Measurements from ENCODE around the gene GAMT.

GAMT gene

DNA sequence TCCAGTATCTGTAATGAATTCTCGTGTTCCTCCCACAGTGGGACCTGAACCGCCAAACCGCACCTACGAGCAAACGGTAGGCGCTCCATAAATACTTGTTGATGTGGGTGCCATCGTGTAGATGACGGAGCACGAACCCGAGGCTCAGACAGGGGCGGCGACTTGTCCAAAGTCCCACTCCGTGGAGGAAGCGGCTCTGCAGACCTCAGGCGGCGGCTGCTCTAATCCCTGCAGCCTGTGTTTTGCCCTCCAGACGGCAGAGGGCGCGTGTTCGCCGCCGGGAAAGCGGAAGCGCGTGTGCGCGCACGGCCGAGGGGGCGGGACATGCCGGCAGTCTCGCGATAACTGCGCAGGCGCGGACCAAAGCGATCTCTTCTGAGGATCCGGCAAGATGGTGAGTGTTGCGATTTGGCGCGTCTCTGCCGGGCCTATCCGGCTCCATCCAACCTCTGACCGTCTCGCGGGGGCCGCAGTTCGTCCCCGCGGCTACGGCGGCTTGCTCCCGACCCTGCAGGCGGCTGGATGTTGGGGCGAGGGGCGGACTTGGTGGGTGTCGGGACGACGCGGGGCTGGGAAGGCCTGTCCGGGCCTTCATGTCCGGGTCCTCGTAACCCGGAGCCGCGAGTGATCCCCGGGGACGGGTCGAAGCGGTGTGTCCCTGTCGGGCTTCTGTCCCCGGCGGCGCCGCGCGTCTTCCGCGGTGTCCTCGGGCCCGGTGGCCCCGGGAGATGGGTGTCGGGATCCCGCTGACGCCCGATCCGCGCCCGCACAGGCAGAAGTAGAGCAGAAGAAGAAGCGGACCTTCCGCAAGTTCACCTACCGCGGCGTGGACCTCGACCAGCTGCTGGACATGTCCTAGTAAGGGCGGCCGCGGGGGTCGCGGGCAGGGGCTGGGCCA lies 36.9 kb upstream of the GAMT start, which contains the start of gene RPS15:
Gene RPS15 (plus strand): TSS at position 362 of the 898 bp plus-strand sequence. CDS start 30 bp downstream, at position 392.
- Mint-ChIP-seq H3K9me3 (no peaks in the 10 kb centered on the region), H3K4me3 (peak within 1 kb of the TSS; percentile 94), H3K4me1 (ENCODE audit: low read depth) (peaks cover 39% of the 10 kb centered on the region), H3K27me3 (no peaks in the 10 kb centered on the region), H3K27ac (peak within 1 kb of the TSS; percentile 100), H3K36me3 (ENCODE audit: low read depth) (peaks cover 52% of the 10 kb centered on the region)

DNA sequence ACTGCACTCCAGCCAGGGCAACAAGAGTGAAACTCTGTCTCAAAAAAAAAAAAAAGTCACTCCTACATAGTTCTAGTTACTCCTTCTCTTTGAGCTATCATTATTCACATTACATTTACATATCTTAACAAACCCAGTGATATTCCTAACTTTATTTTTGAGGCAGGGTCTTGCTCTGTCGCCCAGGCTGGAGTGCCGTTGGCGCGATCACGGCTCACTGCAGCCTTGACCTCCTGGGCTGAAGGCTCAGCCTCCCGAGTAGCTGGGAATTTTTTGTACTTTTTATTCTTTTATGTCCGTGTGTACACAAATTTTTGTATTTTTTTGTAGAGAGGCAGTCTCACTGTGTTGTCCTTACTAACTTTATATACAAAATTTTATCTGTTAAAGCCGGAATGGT lies 36.3 kb upstream of the GAMT start:
- H3K4me3 Mint-ChIP-seq = peak overlapping the region; percentile 94
- H3K4me1 Mint-ChIP-seq (ENCODE audit: low read depth) = peaks cover 36% of the 10 kb centered on the region
- H3K36me3 Mint-ChIP-seq (ENCODE audit: low read depth) = peaks cover 49% of the 10 kb centered on the region
- peak overlapping the region; percentile 100 for H3K27ac Mint-ChIP-seq
- no peaks in the 10 kb centered on the region for H3K27me3 Mint-ChIP-seq
- H3K9me3 Mint-ChIP-seq = no peaks in the 10 kb centered on the region

DNA sequence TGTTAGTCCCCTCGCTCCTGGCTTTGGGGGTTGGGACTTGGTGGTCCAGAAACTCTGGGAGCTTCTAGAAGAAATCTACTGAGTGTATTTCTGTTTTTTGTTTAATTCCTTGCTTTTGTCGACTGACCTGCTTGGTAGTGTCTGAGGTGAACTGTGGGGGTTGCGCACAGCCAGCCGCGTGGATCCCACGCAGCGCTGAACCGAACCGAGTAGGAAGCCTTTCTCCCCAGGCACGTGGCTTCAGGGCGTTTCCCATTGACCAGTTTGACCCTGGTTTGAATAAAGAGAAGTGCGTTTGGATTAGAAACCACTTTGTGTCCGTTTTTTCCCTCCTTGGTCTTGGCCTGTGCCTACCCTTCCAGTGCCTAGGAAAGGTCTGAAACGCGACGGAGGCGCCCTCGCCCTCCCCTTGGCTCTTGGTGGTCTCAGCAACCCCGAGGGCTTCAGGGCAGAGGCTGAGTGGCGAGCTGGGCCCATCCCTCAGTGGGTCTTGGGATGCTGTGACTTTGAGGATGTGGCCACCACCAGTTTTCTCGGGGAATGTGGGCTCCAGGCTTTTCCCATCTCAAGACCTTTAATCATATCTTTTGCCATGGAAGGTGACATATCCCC lies 34.1 kb upstream of the GAMT start:
- Mint-ChIP-seq H3K4me3 (no peak overlapping the region), H3K27ac (peak overlapping the region; percentile 56), H3K27me3 (no peaks in the 10 kb centered on the region), H3K36me3 (ENCODE audit: low read depth) (peaks cover 28% of the 10 kb centered on the region), H3K4me1 (ENCODE audit: low read depth) (peaks cover 24% of the 10 kb centered on the region), H3K9me3 (no peaks in the 10 kb centered on the region)

DNA sequence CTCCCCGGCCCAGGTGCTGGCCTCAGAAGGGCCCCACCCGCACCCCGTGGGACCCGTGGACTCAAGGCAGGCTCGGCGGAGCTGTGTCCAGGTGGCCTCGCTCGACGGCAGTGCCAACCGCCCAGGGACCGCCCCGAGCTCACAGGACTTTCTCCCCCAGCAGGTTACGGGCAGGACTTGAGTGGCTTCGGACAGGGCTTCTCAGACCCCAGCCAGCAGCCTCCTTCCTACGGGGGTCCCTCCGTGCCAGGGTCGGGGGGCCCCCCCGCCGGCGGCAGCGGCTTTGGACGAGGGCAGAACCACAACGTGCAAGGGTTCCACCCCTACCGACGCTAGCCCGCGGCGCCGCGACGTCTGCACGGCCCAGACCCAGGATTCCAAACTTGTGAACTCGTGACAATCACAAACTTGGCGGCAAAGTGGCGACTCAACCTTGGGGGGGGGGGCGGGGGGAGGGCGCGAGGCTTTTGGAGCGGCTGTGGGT lies 33.3 kb upstream of the GAMT start:
- Mint-ChIP-seq H3K36me3 (ENCODE audit: low read depth) (peaks cover 20% of the 10 kb centered on the region), H3K27ac (no peak overlapping the region), H3K9me3 (no peaks in the 10 kb centered on the region), H3K27me3 (no peaks in the 10 kb centered on the region), H3K4me3 (no peak overlapping the region), H3K4me1 (ENCODE audit: low read depth) (peaks cover 15% of the 10 kb centered on the region)

DNA sequence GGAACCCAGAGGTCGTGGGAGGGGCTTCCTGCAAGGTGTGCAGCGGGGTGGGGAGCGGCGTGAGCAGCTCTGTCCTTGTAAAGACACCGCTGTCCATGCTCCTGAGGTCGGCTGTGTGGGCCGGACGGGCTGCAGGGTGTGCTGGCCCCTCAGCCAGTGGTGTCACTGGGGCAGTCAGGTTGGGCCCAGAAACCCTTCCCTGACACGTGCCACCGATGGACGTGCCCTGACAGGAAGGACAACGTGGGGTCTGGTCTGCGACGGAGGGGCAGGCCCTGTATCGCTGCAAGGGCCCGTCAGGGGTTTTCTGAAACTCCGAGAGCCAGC lies 32.7 kb upstream of the GAMT start:
- H3K4me3 Mint-ChIP-seq = no peak overlapping the region
- peaks cover 10% of the 10 kb centered on the region for H3K4me1 Mint-ChIP-seq (ENCODE audit: low read depth)
- peaks cover 13% of the 10 kb centered on the region for H3K36me3 Mint-ChIP-seq (ENCODE audit: low read depth)
- H3K27me3 Mint-ChIP-seq = no peaks in the 10 kb centered on the region
- no peaks in the 10 kb centered on the region for H3K9me3 Mint-ChIP-seq
- no peak overlapping the region for H3K27ac Mint-ChIP-seq

DNA sequence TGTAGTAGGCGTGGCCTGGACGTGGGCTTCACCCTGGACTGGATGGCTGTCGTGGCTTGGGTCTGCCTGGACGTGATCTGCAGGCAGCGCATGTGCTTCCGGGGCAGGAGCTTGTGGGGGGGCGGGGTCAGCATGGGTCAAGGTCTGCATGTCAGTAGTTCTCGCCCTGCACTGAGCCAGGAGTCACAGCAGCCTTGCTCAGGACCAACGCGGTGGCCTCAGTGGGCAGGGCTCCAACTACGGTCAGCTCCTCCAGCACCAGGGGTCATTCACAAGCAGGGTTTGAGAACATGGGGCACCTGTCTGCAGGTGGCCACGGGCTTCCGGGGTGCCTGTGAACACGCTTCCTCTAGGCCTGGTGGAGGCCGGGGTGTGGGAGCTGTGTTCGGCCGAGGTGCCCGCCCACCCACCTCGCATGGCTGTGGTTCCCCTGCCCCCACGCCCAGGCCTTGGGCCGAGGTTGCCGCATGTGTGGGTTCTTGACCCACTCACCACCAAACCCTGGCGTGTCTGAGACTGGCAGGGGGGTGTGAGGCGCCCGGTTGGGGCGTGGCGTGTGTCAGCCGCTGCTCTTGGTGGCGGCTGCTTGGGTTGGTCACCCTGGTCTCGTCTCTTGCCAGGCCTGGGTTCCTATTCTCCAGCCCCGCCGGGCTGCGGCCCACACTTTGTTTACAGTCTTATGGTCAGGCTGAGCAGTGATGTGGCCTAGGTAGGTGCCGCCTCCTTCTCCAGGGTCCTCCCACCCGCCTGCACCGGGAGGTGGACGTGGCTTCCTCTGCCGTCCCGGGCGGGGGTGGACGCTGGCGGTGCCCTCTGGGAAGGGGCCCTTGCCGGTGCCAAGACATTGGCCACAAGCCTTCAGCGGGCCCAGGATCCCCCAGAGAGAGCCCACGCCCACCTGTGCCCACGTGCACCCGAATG lies 32.0 kb upstream of the GAMT start:
- no peaks in the 10 kb centered on the region for H3K9me3 Mint-ChIP-seq
- peaks cover 9% of the 10 kb centered on the region for H3K4me1 Mint-ChIP-seq (ENCODE audit: low read depth)
- H3K4me3 Mint-ChIP-seq = no peak overlapping the region
- H3K27me3 Mint-ChIP-seq = no peaks in the 10 kb centered on the region
- peaks cover 11% of the 10 kb centered on the region for H3K36me3 Mint-ChIP-seq (ENCODE audit: low read depth)
- no peak overlapping the region for H3K27ac Mint-ChIP-seq

DNA sequence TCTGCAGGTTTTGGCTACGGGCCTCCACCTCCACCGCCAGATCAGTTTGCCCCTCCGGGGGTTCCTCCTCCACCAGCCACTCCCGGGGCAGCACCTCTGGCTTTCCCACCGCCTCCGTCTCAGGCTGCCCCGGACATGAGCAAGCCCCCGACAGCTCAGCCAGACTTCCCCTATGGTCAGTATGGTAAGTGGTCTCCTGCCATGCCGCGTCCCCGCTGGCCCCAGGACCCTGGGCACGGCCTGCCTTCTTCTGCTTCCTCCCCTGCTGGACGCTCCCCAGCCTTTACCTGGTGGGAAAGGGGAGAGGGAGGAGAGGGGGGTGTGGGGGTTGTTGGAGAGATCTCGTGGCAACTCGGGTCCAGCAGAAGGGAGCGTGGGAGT lies 31.2 kb upstream of the GAMT start:
- peaks cover 12% of the 10 kb centered on the region for H3K36me3 Mint-ChIP-seq (ENCODE audit: low read depth)
- no peaks in the 10 kb centered on the region for H3K9me3 Mint-ChIP-seq
- H3K27ac Mint-ChIP-seq = no peak overlapping the region
- peaks cover under 1% of the 10 kb centered on the region for H3K4me1 Mint-ChIP-seq (ENCODE audit: low read depth)
- H3K27me3 Mint-ChIP-seq = no peaks in the 10 kb centered on the region
- H3K4me3 Mint-ChIP-seq = no peak overlapping the region

DNA sequence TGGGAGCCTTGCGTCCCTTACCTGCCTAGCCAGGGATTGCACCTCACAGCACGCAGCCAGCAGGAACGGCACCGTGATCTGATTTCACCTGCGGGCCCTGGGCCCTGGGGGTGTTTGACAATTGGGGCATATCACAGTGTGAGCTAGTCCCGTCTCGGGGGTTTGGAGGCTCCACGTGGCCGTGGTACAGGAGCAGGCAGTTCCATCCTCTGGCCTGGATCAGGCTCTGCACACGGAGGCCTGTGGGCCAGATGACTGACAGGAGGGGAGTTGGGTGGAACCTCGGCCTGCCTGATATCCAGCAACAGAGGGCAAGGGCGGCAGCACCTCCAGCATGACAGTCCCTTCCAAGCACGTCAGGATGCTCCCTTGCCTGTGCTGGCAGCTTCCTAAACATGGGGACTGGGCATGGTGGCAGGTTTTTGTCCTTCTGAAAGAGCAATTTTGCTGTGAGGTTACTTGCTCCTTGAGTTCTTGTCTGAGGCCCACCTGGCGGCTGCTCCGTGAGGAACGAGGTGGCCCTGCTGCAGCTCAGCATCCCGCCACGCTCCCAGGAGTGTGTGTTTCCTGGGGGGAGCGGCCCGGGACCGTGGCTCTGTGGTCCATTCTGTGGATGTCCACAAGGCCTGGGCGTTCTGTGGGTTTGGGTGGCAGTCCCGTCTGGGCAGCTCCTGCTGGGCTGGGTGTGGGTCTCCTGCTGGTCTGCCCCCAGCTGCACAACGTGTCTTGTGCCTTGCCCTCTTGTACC lies 30.6 kb upstream of the GAMT start:
- H3K27me3 Mint-ChIP-seq = no peaks in the 10 kb centered on the region
- no peak overlapping the region for H3K4me3 Mint-ChIP-seq
- no peaks in the 10 kb centered on the region for H3K4me1 Mint-ChIP-seq (ENCODE audit: low read depth)
- no peak overlapping the region for H3K27ac Mint-ChIP-seq
- peaks cover 12% of the 10 kb centered on the region for H3K36me3 Mint-ChIP-seq (ENCODE audit: low read depth)
- no peaks in the 10 kb centered on the region for H3K9me3 Mint-ChIP-seq

DNA sequence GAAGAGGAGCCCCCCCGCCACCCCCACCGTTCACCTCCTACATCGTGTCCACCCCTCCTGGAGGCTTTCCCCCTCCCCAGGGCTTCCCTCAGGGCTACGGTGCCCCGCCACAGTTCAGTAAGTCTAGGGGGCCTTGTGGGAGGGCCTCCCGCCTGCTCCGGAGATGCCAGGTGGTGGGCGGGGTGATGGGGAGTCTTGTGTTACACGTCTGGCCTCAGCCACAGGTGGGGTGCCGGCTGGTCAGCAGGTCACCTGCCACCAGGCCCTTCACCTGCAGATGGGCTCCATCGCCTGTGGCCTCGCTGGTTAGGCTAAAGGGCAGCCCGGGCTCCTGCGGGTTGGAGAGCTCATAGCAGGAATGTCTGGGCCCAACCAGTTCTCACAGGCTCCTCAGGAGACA lies 28.9 kb upstream of the GAMT start:
- H3K4me1 Mint-ChIP-seq (ENCODE audit: low read depth) = no peaks in the 10 kb centered on the region
- no peaks in the 10 kb centered on the region for H3K9me3 Mint-ChIP-seq
- no peak overlapping the region for H3K4me3 Mint-ChIP-seq
- H3K27ac Mint-ChIP-seq = no peak overlapping the region
- H3K27me3 Mint-ChIP-seq = no peaks in the 10 kb centered on the region
- H3K36me3 Mint-ChIP-seq (ENCODE audit: low read depth) = peaks cover 12% of the 10 kb centered on the region

DNA sequence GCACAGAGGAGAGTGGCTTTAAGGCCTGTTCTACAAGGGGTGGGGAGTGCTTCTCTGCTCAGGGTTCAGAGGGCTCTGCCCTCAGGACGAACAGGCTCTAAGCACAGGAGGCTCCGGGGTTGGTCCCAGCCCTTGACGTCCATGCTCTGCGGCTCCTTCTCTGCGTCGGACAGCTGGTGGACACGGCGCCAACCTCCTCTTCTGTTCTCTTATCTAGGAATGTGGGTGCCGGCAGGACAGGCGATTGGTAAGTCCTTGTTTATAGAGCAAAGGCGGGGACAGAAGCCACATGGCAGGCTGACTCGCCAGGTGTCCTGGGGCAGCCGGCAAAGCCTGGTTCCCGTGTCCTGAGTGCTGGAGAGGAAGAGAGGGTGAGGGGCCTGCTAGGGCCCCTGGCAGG lies 28.4 kb upstream of the GAMT start:
- peaks cover 15% of the 10 kb centered on the region for H3K36me3 Mint-ChIP-seq (ENCODE audit: low read depth)
- no peaks in the 10 kb centered on the region for H3K27me3 Mint-ChIP-seq
- no peak overlapping the region for H3K4me3 Mint-ChIP-seq
- no peak overlapping the region for H3K27ac Mint-ChIP-seq
- no peaks in the 10 kb centered on the region for H3K9me3 Mint-ChIP-seq
- H3K4me1 Mint-ChIP-seq (ENCODE audit: low read depth) = no peaks in the 10 kb centered on the region

DNA sequence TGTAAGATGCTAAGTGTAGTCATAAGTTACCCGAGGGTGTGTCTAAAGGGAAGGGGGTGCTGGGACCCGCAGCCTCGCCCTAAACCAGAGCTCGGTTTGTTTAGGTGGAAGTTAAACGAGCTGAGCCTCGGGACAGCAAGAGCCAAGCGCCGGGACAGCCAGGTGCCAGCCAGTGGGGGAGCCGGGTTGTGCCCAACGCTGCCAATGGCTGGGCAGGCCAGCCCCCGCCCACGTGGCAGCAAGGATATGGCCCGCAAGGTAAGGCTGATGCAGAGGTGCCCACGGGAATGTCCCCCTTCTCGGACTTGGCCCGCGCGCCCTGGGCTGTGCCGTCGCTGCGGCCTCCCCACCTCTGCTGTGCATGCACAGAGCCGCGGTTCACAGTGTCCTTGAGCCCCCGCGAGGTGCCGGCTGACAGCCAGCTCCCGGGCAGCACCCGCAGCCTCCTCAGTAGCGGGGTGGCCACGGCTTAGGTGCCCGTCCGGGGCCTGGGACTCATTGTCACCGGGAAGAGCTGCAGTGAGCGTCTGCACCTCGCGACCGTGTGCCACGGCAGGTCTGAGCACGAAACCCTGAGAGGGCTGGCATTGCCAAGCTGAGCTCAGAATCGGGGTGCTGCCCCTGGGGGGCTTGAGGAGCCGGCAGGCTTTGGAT lies 27.5 kb upstream of the GAMT start:
- Mint-ChIP-seq H3K36me3 (ENCODE audit: low read depth) (peaks cover 17% of the 10 kb centered on the region), H3K27ac (no peak overlapping the region), H3K4me3 (no peak overlapping the region), H3K4me1 (ENCODE audit: low read depth) (no peaks in the 10 kb centered on the region), H3K27me3 (no peaks in the 10 kb centered on the region), H3K9me3 (no peaks in the 10 kb centered on the region)

DNA sequence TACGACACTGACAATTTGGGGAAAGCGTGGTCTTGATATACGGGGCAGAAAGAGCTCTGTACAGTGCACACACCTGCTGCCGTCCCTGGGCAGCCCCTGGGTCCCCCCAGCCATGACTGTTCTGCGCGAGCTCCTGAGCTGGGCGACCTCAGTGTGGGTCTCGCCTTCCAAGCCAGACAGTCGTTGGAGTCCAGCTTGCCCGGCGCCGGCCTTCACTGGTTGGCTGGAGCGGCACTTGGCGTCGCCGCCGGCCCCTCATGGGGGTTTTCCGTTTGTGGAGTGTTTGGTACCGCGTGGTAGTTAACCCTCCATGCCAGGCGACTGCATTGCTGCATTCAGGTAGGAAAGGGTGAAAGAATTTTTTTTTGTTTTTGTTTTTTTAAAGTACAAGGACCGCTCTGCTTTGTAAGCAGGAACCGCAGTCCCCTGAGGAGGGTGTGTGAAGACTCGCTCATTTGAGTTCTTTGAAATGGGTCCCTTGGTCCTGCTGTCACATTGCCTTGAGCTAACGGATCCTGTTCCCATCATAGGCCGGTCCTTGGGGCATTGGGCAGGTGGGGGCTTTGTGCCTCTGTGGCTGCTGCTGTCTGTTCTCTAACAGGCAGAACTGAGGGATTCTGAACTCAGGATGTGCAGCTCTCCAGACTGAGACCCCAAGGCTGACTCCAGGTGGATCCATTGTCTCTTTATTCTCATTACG lies 26.0 kb upstream of the GAMT start:
- no peak overlapping the region for H3K4me3 Mint-ChIP-seq
- H3K9me3 Mint-ChIP-seq = no peaks in the 10 kb centered on the region
- H3K36me3 Mint-ChIP-seq (ENCODE audit: low read depth) = peaks cover 31% of the 10 kb centered on the region
- no peak overlapping the region for H3K27ac Mint-ChIP-seq
- H3K4me1 Mint-ChIP-seq (ENCODE audit: low read depth) = no peaks in the 10 kb centered on the region
- no peaks in the 10 kb centered on the region for H3K27me3 Mint-ChIP-seq

DNA sequence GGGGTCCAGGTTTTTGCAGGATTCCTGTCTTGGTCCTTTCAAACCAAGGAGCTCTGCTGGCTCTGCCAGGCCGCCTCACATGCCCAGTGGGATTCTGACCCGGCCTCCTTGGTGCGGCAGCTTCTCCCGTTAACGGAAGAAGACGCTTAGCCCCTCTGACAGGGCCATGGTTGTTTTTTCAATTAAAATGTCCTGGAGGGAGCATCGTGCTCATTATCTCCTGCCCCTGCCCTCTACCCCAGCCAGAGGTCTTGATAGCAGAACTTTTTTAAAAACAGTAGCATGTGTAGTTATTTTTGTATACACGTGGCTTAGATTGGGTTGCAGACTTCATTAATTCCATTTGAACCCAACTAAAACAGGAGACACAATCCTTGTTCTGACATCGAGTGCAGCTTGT lies 25.4 kb upstream of the GAMT start:
- Mint-ChIP-seq H3K4me1 (ENCODE audit: low read depth) (no peaks in the 10 kb centered on the region), H3K27me3 (no peaks in the 10 kb centered on the region), H3K9me3 (no peaks in the 10 kb centered on the region), H3K36me3 (ENCODE audit: low read depth) (peaks cover 34% of the 10 kb centered on the region), H3K4me3 (no peak overlapping the region), H3K27ac (no peak overlapping the region)
